Middle frontal gyrus (tissue), 1 donor: Measurements from ENCODE around the gene GID8.

Experiments
- DNase-seq: peaks from one replicate; pipeline ENCODE4 v3.0.0-alpha.2; 2015; ENCODE audit warnings: low spot score; ENCODE audit errors: extremely low spot score

GID8 gene

GRCh38 chr20:62941792-62942191, 3.8 kb downstream of the GID8 start:
- no peak for DNase-seq

- no peak for DNase-seq
Observed at GRCh38 chr20:62942456-62942855, 4.5 kb downstream of the GID8 start.

DNA sequence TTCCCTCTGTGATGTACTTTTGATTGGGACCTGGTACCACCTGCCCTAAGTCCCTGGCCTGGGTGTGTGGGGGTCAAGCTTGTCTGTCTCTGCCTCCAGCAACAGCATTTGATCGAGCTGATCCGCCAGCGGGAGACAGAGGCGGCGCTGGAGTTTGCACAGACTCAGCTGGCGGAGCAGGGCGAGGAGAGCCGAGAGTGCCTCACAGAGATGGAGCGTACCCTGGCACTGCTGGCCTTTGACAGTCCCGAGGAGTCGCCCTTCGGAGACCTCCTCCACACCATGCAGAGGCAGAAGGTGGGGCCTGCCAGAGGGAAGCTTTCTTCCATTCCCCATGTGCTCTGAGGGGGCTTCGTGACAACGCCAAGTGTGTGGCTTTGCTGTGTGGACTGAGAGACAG, 5.4 kb downstream of the GID8 start:
- no peak for DNase-seq

DNA sequence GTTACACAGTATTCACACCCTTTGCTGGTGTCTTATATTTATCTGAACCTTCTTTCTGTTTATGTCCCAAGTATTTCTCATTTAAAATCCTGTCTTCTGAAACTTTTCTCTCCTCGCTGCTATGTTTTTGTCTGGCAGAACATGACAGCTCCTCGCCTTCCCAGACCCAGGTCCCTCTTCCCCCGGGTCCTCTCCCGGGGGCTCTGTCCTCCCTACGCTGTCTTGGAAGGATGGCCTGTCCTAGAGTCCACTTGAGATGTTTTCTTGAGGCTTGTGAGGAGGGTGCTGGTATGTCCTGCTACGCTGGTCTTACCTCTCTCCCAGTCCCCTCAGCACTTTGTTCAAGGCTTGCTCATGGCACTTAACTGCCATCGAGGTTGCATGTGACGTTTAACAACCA, 6.2 kb downstream of the GID8 start:
- no peak for DNase-seq

- DNase-seq = no peak
Observed at GRCh38 chr20:62944746-62945145, 6.8 kb downstream of the GID8 start.

DNA sequence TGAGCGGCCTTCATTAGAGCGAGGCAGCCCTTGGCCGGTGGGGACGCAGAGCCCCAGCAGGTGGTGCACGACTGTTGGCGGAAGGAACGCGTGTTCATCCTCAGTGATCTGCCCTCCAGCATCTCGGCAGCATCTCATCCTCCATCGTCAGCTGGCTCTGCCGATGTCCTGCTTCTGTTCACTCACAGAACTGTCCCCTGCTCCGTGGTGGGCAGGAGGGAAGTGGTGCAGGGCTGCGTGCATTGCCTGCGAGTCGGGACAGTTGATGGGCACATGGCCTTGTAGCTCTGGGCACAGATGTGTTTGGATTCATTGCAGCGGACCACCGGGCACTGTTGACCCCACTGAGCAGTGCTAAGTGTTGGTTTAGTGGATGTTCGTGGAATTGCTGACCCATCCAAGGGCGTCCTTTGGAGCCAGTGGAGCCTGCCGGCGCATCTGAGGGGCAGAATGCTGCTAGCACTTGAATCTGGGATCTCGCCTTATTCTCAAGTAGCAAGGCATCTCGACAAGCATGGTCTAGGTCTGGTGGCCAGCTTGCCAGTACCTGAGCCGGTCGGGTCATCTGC, 7.9 kb downstream of the GID8 start:
- DNase-seq = no peak

DNA sequence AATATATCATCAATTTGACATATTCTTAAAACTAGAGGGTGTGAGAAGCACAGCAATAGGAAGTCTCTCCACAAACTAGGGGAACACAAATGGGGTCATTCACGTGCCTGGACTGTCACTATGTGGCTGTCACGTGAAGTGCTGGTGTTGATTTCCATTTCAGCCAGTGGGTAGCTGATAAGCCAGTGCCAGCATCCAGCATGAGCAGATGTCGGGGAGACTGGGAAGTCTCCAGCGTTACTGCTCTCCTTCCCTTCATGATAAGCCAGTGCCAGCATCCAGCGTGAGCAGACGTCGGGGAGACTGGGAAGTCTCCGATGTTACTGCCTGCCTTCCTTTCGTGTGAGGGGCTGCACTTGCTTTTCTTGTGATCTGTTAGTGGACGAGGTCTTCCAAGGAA, 9.0 kb downstream of the GID8 start:
- no peak for DNase-seq

DNA sequence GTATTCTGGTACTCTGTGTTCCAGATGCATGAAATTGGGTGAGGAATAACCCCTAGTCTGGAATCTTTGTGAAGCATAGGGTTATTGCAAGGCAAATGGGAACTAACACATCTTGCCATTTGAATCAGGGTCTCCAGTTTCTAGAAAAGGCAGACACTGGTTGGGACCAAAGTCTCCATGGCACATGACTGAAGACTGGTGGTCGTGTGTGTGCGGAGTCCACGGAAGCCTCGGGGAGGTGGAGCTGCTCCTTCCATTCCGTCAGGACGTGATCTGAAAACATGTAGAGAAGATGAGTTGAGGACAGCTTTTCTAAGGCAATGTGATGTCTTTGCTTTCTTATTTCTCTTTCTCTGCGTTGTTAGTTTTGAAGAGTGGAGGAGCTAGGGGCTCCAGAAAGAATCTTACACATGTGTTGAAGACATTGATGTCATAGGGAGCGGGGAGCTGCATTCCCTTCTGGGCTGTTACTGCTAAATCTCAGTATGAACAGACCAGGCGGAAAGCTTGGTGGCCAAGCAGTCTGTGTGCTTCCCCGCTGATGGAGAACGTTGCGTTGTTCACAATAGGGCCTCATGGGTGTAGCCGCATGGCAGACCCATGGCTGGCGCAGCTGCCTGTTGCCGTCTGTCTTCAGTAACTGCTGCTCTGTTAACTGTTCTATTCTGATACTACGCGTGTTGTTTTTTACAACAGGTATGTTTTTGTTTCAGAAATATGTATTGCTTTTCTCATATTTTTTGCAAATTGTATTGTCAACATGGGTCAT, 9.8 kb downstream of the GID8 start:
- DNase-seq = no peak

GRCh38 chr20:62949153-62949821, 11.3 kb downstream of the GID8 start:
- DNase-seq = no peak

GRCh38 chr20:62949962-62950361, 12.0 kb downstream of the GID8 start:
- no peak for DNase-seq

GRCh38 chr20:62950741-62951140, 12.8 kb downstream of the GID8 start:
- no peak for DNase-seq

GRCh38 chr20:62951143-62951895, 13.4 kb downstream of the GID8 start:
- no peak for DNase-seq

DNA sequence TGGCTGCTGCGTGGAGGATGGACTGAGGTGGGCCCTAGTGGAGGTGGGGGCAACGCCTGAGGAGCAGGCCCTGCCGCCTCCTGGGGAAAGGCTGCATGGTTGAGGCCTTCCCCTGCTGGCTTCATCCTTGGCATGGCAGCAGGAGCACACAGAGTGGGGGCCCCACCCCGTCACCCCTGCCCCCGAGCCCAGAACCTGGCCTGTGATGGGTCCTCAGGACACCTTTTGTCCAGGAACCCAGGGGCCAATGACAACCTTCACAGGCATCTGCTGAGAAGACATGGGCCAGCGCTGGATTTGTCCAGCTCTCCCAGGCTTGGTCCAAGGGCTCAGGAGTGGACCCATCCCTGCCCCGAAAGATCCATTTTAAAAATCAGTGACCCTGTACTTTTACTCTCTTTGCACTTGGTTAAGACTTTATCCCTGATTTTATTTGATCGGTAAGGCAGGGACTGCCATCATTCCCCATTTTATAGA, 14.0 kb downstream of the GID8 start:
- no peak for DNase-seq

DNA sequence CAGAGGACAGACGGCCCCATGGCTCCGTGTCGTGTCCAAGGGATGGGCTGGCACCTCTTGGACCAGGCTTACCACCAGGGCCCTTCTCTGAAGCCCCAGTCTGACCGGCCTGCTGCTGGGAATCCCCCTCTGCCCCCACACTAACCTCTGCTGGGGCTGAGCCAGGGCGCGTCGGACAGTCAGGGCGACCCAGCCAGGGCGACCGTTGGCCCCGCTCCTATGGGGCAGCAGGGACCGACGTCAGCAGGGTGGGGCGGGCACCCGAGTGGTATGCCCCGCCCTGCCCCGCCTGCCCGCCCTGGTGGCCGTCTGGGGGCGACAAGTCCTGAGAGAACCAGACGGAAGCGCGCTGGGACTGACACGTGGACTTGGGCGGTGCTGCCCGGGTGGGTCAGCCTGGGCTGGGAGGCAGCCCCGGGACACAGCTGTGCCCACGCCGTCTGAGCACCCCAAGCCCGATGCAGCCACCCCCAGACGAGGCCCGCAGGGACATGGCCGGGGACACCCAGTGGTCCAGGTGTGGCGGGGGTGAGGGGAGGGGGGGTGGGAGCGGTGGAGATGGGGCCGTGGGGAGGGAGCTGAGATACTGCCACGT, 14.5 kb downstream of the GID8 start, which contains the start of gene SLC17A9:
Gene SLC17A9, plus strand, starts transcription at position 337 of the 595 bp plus-strand sequence. Its CDS starts 122 bp downstream, at position 459.
- no peak for DNase-seq

GRCh38 chr20:62952968-62953838, 15.3 kb downstream of the GID8 start:
- no peak for DNase-seq

DNA sequence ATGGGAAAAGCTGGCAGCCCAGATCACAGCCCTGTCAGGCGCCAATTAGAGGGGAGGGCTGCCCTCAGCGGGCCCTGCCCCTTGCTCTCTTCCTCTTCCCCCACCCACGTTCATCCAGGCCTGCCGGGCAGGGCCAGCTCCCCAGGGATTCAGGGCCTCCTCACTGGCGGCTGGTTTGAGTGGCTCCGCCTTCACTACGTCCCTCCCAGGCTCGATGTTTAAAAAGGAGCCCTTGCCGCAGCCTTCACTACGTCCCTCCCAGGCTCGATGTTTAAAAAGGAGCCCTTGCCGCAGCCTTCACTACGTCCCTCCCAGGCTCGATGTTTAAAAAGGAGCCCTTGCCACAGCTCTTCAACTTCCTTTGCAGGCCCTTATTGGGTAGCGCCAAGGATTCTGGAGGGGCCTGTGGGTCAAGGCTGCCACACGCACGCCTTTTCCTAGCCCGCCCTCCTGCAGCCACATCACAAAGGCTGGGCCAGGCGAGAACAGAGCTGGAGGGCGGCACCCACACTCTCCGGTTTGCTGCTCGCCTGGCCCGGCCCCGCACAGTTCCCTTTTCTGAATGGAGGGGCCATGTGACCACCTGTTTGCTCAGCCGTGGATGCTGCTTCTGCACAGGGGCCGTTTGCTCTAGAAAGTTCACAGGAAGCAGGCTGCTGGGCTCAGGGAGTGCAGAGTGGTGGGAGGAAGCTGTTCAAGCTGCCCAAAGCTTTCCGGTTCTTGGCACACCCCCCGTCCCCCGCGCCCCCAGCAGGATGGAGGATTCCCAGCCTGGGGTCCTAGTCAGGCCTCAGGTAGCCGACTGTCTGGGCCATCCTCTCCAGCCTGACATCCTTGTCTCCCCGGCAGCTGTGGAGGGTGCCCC, 16.1 kb downstream of the GID8 start:
- DNase-seq = no peak

DNA sequence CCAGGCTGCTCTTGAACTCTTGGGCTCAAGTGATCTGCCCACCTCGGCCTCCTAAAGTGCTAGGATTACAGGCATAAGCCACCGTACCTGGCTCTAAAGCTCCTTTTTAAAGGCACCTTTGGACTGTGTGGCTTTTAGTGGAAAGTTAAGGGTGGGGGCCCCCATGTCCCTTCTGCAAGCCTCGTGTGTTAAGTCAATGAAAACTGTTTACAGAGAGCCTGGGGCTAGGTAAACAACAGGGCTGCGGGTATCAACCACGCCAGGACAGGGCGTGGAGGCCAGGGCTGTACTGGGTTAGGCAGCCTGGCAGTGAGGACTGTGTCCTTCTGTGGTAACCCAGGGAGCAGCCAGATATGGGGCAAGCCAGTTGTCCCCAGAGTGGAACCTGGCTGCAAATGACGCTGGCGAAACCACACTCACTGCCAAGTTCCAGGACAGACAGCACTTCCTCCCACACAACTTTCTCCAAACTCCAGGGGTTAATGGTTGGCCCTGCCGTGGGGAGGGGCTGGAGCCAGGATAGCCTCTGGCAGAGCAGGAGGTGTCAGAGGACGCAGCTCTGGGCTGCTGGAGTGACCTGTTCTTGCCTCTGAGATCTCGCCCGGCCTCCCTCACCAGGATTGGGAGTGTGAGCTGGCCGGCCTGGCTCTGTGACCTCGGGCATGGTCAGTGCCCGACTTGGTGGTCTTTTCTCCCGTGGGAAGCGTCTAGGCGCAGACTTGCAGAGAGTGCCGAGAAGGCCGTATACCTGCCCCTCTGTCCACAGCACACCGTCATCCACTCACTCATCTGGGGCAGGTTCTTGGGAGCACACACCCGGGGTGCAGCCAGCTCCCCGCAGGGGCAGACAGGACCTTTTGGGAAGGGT, 17.8 kb downstream of the GID8 start:
- DNase-seq = no peak

DNA sequence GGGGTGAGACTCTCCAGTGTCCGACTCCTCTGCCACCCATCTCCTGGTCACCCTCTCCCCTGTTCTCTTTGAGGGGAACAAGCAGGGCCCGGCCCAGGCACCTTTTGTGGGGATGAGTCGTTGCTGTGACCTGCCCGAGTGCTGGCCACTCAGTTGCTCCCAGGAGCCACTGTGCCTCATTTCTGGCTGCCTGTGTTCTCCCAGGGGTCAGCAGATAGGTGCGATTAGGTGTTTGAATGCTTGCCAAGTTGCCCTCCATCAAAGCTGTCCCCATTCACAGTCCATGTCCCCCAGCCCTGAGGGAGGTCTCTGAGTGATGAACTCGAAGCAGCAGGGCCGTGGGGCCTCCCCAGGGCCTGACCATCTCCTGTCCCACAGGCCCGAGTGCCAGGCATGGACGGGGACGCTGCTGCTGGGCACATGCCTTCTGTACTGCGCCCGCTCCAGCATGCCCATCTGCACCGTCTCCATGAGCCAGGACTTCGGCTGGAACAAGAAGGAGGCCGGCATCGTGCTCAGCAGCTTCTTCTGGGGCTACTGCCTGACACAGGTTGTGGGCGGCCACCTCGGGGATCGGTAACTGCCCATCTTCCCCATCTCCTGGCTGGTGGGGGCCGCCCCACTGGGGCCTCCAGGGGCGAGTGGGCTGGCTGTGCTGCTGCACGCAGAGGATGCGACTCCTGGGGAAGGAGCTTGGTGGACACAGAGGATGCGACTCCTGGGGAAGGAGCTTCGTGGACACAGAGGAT, 18.6 kb downstream of the GID8 start:
- no peak for DNase-seq
